ENCODE results near the gene ADAMTS8. TPM values are rescaled to one million over a fixed set of nuclear protein-coding genes. Genes with fewer than 3 reads are reported as not detected.

Gene ADAMTS8
- total RNA-seq, 1 experiment from 2014 or later: 0.05 TPM

DNA sequence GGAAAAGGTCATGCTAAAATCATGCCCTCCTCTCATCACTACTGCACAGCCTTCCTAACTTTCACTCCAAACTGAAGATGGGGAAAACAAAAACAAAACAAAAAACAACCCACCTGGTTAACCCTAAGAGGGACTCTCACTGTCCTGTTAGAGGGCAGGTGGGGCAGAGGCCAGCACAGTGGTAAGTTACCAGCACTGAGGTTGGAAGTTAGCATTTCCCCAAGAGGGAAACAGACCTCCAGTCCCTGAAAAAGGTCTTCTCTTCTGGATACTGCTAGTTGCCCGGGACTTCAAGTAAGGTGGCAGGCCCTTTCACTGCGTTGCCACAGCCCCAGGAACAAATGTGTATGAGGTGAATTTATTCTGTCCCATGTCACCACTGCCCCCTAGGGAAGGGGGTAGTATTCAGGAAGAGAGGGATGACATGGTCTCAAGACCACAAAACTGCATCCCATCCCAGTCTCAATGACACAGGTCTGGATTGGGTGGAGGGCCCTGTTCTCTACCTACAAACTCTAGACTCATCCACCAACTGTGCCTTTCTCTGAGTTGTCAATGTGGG, 792 bp upstream of the ADAMTS8 start:
- in situ Hi-C loops (cut with HindIII; ENCODE audit: low pct_unique_long_range_greater_than_20kb, low sequenced_read_pairs): loop anchor here (25.0 kb wide), 1 partner anchor 458 kb away; no protein-coding TSS in a partner anchor
- no peak for DNase-seq (ENCODE audit: low read depth, low spot score)

DNA sequence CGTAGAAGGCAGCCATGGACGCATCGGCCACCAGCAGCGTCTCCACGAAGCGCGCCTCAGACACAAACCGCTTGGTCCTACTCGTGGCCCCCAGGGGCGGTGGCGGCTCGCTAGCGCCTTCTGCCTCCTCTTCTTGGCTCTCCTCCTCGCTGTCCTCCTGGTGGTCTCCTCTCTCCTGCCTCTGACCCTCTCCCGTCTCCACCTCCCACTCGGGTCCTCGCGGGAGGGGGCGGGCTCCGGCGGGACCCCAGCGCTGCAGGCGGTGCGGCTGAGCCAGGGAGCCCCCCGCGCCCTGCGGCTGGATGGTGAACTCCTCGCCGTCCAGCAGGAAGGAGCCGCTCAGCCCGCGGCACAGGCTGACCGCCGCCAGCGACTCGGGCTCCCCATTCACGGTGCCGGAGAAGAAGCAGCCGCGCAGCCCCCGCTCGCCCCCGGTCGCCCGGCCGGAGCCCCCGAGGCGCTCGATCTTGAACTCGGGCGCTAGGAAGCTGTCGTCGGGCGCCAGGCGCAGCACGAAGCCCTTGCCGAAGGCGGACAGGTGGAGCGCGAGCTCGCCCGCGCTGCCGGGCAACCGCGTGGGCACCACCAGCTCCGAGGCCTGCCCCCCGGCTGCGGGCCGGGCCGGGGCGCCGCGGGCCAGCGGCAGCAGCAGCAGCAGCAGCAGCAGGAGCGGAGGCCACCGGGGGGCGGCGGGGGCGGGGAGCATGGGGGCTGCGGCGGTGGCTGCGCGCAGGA, 661 bp downstream of the ADAMTS8 start:
- in situ Hi-C loops (cut with HindIII; ENCODE audit: low pct_unique_long_range_greater_than_20kb, low sequenced_read_pairs): loop anchor here (25.0 kb wide), 1 partner anchor 460 kb away; no protein-coding TSS in a partner anchor
- no peak for DNase-seq (ENCODE audit: low read depth, low spot score)

DNA sequence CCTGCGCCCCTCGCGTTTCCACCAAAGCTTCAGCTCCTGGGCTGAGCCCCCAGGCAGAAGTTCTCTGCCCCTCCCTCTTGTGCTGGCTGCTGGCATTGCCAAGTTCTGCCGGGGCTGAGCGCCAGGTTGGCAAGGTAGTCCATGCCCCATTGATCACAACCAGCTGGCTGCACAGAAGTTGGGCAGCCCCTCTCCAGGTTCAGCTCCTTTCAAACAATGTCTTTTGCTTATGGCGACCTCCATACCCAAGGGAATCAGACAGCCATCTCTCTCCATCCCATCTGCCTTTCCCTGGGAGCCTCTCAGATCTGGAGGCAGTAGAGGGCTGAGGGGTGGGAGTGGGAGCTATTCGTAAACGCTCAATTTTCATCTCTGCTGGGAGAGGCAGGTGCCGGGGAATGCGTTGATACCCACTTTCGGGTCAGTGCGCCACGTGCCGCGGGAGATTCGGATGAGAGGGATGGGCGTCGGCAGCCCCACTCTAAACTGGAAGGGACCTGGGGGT, 1.5 kb downstream of the ADAMTS8 start:
- in situ Hi-C loops (cut with HindIII; ENCODE audit: low pct_unique_long_range_greater_than_20kb, low sequenced_read_pairs): loop anchor here (25.0 kb wide), 1 partner anchor 460 kb away; no protein-coding TSS in a partner anchor
- DNase-seq (ENCODE audit: low read depth, low spot score): no peak

DNA sequence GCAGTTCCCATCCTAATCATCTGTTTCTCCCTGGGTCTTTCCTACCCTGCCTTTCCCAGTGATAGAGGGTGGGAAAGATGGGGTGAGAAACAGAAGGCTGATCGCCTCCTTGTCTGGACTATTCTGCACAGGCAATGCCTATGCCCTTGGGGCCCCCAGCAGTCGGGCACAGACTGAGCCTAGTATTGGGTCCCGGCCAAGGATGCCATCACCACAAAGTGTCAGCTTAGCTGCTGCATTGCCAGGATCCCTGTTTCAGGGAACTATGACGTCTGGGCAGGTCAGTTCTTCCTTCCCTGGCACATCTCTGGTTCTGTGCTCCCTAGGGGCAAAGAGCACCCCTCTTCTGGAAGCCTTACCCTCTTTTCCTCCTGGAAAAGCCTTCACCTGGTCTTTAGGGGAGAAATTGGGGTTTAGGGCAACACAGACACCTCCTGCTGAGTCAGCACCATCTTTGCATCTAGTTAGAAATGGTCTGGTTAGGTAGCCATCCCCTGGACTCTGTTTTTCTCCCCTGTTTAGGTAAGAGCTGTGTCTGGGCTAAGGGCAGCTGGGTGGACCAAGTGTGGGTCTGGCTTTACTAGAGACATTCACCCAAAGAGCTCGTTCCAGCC, 2.1 kb downstream of the ADAMTS8 start:
- in situ Hi-C loops (cut with HindIII; ENCODE audit: low pct_unique_long_range_greater_than_20kb, low sequenced_read_pairs): loop anchor here (25.0 kb wide), 1 partner anchor 461 kb away; no protein-coding TSS in a partner anchor
- no peak for DNase-seq (ENCODE audit: low read depth, low spot score)

DNA sequence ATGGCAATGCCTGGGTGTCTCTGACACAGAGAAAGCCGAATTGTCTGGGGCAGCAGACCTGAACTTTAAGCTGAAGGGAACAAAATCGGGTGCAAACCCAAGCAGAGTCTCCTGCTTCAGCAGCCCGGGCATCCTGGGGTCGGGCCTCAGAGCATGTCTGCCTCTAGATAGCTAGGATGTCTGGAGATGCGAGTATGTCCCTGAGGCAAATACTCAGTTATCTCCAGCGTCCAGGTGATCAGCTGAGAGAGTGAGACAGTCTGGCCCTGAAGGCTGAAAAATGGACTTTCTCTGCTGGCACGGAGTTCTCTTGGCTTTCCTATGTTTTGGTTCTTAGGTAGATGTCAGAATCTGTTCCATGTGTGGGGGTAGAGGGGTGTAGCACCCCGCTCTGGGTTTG, 3.3 kb downstream of the ADAMTS8 start:
- DNase-seq (ENCODE audit: low read depth, low spot score): no peak
- in situ Hi-C loops (cut with HindIII; ENCODE audit: low pct_unique_long_range_greater_than_20kb, low sequenced_read_pairs): loop anchor here (25.0 kb wide), 1 partner anchor 462 kb away; no protein-coding TSS in a partner anchor

DNA sequence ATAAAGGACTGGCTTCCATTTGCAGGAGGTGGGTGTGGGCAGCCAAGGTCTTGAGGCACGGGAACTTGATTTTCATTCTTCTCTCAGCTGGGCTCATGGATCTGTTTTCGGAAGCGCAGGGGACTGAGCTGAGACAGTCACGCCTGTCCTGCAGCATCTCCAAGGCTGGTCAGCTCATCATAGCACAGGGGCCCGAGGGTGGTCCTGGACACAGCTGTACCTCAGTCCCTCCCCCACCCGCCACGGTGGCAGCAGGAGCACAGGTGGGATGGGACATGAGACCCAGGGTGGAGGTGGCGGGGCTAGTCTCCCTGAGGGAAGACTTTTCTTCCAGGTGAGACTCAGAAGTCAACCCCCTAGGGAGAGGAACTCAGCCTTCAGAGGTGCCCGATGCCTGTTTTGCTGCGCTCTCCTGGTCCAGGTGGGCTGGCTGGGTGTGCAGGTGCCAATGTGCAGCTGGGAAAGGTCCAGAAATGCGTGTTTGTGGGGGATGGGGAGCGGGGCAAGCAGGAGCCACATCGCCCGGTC, 3.7 kb downstream of the ADAMTS8 start:
- in situ Hi-C loops (cut with HindIII; ENCODE audit: low pct_unique_long_range_greater_than_20kb, low sequenced_read_pairs): loop anchor here (25.0 kb wide), 1 partner anchor 463 kb away; no protein-coding TSS in a partner anchor
- no peak for DNase-seq (ENCODE audit: low read depth, low spot score)

DNA sequence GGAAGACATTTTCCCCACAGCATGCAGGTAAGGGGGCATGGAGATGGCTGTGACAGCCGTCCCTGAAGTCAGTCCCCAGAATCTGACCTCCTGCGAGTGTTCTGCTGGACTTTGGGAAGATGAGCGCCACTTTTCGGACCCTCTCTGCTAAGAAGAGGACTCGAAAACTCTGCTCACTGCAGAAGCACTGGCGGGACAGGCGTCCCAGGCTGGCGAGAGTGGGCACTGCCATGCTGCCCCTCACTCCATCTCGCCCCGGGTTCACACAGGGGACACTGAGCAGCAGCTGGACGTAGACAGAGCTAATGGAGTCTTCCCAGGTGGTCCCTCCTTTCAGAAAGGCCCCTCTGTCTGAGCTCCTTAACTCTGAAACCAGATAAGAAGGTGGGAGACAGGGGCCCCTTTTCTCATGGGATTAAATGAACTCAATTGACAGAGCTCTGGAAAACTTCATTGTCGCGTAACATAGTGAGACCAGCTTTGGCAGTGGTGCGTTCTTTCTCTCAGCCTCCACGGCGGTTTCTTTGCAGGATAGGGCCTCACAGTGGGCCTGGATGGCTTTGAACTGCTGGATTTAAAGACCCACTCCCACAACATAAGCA, 4.8 kb downstream of the ADAMTS8 start:
- no peak for DNase-seq (ENCODE audit: low read depth, low spot score)
- in situ Hi-C loops (cut with HindIII; ENCODE audit: low pct_unique_long_range_greater_than_20kb, low sequenced_read_pairs): no loop called here

DNA sequence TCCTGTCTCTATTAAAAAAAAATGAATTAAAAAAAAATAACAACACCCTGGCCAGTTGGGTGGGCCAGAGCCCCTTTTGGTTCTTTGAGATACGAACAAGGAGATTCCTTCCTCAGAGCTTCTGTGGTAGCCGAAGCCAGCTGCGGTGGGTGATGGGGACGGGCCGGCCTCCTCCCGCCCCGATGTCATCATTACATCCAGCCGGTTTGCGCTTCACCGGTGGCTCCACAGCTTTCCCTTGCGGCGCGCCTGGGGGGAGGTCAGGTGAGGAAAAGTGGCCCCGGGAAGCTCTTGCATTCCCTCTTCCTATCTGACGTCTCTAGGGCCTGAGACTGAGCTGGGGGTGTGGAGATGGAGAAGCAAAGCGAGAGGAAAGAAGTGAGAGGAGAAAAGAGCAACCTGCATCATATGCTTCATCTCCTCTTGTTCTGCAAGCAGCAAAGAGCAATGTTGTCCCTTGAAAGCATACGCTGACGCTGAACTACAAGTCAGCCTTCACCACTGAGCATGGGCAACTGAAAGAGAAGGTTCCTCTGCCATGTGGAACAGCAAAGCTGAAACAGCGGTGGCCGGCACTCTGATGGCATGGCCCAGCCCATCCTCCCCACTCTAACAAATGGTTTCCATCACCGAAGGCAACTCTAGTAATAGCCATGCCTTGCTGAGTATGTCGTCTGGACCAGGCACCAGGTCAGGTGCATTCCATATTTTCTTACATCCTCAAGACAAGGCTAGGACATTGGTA, 6.0 kb downstream of the ADAMTS8 start:
- in situ Hi-C loops (cut with HindIII; ENCODE audit: low pct_unique_long_range_greater_than_20kb, low sequenced_read_pairs): no loop called here
- DNase-seq (ENCODE audit: low read depth, low spot score): no peak

DNA sequence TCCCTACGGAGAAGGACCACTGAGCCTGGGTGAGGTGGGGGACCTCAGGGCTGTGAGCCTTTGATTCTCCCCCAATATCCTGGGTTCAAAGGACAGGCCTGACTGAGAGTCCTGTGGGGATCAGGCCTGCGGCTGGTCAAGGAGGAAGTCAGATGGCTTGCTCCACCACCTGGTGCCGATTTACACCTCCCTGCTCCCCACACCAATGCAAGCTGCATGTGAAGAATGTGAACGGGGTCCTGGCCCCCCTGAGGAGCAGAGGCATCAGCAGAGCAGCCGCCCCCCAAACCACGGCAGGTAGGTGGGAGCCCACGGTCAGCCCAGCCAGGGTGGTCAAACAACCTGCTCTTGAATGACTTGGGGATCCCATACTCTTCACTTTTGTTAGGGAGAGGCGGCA, 6.7 kb downstream of the ADAMTS8 start:
- DNase-seq (ENCODE audit: low read depth, low spot score): no peak
- in situ Hi-C loops (cut with HindIII; ENCODE audit: low pct_unique_long_range_greater_than_20kb, low sequenced_read_pairs): no loop called here

DNA sequence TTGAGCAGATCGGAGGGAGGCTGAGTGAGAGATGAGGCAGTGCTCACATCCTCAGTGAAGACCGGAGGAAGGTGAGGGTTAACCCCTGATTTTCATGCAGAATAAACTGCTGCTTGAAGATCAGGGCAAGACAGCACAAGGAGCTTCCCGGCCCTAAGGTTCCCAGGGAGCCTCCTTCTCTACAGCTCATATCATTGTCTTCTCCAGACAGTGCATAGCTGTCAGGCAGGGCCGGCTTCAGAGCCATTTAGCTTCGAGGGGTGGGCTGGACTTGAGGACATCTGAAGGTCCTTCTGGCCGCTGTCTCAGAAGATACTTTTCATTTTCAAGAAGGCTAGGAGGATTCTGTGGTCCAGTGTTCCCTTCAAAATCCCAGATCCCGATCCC, 7.2 kb downstream of the ADAMTS8 start:
- in situ Hi-C loops (cut with HindIII; ENCODE audit: low pct_unique_long_range_greater_than_20kb, low sequenced_read_pairs): no loop called here
- DNase-seq (ENCODE audit: low read depth, low spot score): no peak

DNA sequence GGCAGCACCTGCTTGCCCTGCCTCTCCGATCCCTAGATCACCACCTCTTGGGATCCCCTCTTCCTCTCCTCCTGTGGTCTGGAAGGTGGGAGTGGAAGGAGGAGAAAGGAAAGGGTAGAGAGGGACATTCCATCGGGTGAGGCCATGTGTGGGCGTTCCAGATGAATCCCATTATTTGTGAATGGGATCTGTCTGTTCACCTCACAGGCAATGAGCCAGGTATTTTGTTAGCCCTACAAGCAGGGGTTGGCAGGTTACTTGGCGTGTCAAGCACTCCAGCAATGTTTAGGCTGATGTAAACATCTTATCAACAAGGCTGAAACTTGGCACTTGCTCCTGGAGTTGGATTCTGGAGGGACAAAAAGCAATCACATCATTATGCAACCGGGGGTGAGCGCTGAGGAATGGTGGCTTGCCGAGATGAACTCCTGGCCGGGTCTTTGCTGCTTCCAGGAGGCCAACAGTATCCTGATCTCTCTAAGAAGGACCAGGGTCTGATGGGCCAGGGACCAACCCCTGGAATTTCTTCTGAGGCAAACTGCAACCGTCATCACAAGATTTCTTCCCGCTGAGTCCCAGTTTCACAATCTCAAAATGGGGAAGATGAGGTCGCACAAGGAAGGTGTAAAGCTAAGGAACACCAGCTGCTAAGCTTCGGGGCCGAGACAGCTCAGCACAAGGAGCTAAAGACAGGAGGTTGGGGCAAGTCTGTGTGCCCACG, 7.8 kb downstream of the ADAMTS8 start:
- DNase-seq (ENCODE audit: low read depth, low spot score): no peak
- in situ Hi-C loops (cut with HindIII; ENCODE audit: low pct_unique_long_range_greater_than_20kb, low sequenced_read_pairs): no loop called here

DNA sequence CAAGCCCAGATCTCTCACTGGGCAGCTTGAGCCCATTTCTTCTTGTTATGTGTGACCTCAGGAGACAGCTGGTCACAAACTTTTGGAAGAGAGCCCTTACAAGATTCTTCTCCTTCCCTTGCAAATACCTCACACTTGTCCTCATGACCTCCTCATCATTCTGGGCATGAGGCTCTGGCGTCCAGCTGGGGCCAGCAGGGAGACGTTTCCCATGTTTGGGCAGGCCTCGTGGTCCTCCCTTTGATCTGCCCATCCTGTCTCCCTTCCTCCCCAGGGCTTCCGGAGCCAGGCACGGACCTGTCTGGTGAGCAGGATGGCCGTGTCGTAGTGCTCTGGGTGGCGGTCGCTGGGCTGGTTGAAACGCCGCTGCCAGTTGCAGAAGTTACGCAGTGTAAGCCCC, 9.7 kb downstream of the ADAMTS8 start:
- in situ Hi-C loops (cut with HindIII; ENCODE audit: low pct_unique_long_range_greater_than_20kb, low sequenced_read_pairs): no loop called here
- DNase-seq (ENCODE audit: low read depth, low spot score): no peak

DNA sequence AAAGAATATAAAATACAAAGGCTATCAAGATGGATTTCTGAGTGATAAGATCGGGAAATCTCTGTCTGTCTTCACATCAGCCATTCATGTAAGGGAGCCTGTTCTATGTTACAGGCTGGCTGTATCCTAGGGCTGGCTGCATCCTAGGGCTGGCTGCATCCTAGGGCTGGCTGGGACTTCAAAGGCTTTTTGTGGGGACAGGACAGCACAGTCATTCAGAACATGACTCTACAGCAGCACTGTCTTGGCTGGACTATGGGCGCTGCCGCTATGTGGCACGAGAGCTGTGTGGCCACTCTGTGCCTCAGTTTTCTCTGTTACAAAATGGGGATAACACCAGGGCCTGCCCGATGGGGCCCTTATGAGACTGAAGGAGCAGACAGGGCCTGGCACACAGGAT, 10.2 kb downstream of the ADAMTS8 start:
- in situ Hi-C loops (cut with HindIII; ENCODE audit: low pct_unique_long_range_greater_than_20kb, low sequenced_read_pairs): no loop called here
- DNase-seq (ENCODE audit: low read depth, low spot score): no peak

DNA sequence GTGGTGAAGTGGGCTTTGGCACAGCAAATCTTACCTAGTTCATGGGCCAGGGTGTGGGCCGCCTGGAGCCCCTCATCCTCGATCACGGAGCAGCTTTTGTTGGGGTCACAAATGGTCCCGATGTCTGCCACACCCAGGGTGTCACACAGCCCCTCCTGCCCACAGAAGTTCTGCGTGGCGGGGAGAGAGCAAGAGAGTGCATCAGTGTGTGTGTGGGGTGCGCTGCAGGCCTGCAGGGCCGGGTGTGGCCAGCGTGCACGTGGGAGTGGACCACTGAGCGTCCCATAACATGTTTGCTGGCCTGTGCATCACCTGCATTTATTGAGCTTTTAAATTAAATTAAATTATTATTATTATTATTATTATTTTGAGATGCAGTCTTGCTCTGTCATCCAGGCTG, 11.5 kb downstream of the ADAMTS8 start:
- in situ Hi-C loops (cut with HindIII; ENCODE audit: low pct_unique_long_range_greater_than_20kb, low sequenced_read_pairs): no loop called here
- DNase-seq (ENCODE audit: low read depth, low spot score): no peak

DNA sequence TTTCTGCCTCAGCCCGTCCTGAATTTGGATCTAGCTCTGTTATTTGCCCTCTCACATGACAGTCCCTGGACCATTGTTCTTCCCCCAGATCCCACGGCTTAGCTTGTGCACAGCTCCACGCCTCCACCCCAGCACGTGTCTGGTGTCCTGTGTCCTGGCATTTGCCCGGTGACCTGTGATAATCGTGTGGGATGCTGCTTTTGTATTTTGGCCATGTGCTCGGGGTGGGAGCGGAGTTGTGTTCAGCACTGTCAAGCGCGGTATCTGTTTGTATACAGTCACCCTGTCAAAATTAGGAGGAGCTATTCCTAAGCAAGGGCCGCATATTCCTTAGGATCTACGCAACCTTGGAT, 11.9 kb downstream of the ADAMTS8 start:
- no peak for DNase-seq (ENCODE audit: low read depth, low spot score)
- in situ Hi-C loops (cut with HindIII; ENCODE audit: low pct_unique_long_range_greater_than_20kb, low sequenced_read_pairs): no loop called here

DNA sequence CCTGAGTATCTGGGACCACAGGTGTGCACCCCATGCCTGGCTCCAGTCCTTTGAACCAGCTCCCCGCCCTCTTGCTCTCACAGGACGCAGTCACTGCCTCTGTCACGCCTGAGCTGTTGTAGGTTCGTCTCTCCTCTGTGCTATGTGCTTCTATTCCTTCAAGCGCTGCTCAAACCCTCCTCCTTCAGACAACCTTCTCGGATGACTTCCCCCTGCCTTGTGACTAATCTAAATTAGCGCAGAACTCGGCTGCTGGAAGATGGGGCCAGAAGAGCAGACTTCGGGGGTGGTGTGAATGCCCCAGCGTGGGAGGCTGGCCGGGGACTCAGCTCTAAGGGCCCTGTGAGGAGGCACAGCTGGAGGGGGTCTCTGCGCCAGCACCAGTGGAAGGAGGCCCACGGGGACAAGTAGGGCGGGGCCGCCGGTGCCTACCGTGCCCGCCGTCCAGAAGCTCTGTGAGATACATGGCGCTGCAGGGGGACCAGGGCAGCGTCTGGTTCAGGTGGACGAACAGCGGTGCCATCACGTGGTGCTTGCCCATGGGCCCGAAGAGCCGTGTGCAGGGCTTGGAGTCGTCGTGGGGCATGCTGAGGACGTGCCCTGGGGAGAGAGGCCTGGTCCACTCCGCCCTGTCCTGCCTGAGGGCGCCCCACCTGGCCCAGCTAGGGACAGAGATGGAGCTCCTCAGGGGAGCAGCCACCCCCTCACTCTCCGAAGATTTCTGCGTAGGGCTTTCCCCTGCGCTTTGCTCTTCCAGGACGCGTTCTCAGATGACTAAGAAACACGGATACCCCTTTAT, 12.5 kb downstream of the ADAMTS8 start:
- in situ Hi-C loops (cut with HindIII; ENCODE audit: low pct_unique_long_range_greater_than_20kb, low sequenced_read_pairs): no loop called here
- no peak for DNase-seq (ENCODE audit: low read depth, low spot score)

All from SK-MEL-5 (cell line).